ENCODE data around the gene PRPF19. TPM values are rescaled to one million over a fixed set of nuclear protein-coding genes. Genes with fewer than 3 reads are reported as not detected.

Gene PRPF19
- total RNA-seq, 1 donor from 2014 or later: 45.8 TPM

DNA sequence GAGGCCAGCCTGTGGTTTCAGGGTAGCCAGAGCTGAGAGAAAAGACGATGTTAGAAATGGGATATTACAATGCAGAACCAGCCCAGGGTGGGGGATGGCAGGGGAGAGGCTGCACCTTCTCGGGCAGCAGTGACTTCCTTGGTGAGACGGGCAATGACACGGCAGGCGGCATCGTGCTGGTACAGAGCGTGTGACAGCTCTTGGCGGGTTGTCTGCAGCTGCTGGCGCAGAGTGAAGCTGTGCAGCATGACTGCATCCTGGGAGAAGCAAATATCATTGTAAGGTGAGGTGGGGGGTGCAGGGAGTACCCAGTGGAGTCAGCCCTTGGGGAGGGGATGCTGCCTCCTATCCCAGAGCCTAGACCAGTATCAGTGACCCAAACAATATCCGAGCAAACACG is 3.8 kb downstream of the PRPF19 start:
- DNase-seq: no peak

DNA sequence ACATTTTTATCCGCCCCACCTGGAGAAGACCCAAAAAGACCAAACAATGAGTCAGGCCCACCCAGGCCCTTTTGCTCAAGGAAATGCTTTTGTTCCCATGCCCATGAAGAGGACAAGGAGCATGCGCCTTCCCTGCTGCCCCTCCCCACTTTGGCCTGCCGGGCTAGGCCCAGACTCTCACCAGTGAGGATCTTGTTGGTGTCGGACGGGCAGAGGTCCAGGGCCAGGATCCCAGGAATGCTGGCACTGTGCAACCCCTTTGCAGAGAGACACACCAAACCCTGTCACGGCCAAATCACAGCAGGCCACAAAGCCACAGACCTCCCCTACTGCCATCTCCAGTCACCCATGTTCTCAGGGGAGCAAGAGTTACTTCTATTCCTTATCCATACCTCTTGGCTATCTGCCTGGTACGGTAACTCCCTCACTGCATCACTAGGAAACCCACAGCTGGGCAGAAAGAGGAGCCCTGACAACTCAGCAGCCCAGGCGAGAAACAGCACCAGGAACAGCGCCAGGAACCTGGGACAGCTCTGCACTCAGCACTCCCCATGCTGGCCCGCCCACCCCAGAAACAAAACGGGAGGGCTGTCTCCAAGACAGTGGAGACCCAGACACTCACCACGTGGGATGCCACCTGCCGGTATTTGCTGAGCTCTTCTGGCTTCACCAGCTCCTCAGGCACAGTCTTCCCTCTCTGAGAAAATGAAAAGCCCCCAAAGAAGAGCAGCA is 5.5 kb downstream of the PRPF19 start:
- no peak for DNase-seq

DNA sequence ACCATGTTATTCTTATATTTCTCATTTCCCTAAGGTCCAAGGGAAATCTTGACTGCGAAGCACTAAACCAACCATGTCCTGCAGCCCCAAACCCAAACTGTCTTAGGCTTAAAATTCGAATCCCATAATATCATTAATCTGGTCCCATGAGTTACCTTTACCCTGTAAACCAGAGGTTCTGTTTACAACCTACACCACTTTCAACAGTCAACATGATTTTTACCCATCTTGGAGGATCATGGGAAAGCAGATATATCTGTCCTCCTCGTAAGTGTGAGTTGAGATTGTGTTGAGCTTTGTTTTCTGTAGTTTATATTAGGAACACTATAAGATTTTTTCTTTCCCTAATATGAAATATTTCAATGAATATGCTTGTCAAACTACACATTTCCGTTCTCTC is 6.4 kb downstream of the PRPF19 start:
- DNase-seq: no peak

DNA sequence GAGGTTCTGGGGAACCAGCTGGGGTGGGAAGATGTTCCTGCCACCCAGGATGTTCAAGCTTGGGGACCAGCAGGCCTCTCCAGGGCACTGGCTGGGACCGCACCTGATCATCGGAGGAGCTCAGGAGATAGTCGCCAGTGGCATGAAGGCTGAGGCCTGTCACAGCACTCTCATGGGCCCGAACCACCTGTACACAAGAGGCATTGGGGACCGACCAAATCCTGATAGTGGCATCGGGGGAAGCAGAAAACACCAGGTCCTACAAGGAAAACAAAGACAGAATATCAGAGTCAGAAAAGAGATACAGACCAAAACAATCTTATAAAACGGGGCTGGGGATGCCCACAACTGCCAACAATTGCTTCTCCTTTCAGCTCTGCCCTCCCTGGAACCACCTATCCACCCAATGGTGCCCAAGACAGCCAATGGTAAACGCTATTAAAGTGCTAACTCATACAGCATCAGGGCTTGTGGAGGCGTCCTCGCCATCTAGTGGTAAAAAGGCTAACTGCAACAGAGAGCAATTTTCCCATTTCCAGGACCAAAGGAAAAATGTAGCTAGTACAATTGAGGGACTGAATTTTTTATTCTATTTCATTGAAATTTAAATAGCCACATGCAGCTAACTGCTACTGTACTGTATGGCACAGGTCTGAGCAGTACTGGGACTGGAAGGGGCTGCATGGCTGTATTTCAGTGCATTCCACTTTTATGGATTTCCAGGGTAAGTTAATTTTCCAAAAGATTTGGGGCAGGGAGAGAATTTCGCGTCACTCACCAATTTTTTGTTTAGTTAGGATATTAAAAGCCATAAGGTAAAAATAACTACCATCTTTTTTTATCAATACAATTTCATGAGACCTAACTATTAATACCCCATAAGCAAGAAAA is 7.1 kb downstream of the PRPF19 start:
- peak; percentile 89 for DNase-seq

DNA sequence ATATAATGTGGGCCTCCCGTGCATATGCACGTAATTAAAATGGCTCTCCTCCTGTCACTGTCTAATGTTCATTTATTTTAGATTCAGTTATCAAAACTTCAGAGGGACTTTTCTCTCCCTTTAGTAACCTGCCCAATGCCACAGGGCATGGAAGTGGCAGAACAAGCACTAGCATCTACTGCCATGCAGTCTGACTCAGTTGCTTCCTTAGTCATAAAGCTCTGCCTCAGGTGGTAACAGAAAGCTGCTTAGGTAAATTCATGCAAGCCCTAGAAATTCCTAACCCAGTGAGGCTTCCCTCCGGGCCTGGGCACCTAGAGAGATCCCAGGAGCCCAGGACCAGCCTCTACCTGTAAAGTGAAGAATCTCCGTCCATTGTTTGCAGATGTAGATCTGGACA is 8.9 kb downstream of the PRPF19 start:
- DNase-seq: no peak

DNA sequence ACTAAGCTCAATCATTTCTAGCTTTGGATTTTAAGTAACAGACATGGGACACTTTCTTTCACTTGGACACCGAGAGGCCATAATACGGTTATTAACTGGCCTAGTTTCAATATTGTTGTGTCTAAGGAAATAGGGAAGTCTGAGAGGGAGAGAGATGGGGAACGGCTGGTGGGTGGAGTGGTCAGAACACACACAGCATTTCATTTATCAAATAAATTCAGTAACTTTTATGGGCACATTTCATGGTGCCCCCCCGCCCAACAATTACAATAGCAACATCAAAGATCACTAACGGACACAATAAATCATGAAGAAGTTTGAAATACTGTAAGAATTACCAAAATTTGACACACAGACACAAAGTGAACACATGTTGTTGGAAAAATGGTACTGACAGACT is 10.7 kb downstream of the PRPF19 start:
- DNase-seq: no peak

DNA sequence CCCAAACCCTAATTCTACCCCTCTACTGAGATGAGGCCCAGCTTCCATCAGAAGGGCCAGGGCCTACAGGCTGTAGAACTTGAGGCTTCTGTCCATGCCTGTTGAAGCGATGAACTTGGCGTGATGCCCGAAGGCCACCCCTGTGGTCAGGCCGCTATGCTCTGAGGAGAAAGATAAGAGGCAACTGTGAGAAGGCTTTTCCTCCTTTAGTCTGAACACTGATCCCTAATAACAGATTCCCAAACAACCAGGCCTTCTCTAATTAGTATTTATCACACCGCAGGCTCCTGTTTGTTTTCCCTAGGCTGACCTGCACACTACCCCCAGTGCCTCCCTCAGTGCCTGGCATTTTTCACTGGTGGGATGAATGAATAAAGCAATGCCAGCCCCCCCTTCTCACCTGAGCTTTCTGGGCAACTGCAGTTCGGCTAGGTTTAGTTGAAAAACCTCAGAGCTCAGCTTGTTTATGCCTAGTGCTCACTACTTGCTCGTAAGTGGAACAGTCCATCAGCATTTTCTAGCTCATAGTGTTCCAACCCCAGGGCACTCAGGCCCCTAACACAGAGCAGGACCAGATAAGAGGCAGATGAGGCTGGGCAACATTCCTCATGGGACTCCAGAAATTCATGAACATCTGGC is 15.2 kb downstream of the PRPF19 start:
- peak; percentile 69 for DNase-seq

DNA sequence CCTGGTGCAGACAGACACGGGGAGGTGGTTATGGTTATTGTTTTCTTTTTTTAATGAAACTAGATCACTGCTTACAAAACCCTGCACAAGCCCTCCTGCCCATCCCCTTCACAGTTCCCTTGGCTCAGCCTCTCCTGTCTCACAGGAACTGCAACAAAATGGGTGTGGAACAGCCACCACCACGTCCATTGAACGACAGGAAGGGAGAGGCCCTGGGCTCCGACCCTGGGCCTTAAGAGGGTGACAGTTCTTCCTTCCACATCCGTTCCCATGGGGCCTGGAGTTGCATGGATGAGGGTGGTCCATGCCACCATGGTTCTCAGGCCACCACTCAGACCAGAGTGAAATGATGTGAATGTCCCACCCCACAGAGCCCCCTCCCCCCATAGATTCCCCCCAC is 15.7 kb downstream of the PRPF19 start:
- DNase-seq: no peak

DNA sequence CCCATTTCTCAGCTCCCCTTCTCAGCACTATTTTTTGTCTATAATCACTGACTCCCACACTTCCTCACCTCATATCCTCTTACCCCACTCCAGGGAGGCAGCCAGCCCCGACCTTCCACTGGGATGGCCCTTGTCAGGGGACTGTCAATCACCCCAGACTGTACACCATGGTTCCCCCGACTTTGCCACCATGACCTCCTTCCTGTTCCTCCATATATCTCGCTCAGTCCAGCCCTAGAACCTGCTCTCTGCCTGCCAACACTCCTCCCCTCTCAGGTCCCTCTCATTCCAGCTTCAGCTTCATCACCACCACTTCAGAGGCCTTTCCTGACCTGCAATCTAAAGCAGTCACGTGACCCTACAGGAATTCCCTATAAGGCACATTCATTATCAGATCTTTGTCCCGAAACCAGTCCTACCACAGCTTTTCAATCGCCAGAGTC is 16.5 kb downstream of the PRPF19 start:
- DNase-seq: no peak

DNA sequence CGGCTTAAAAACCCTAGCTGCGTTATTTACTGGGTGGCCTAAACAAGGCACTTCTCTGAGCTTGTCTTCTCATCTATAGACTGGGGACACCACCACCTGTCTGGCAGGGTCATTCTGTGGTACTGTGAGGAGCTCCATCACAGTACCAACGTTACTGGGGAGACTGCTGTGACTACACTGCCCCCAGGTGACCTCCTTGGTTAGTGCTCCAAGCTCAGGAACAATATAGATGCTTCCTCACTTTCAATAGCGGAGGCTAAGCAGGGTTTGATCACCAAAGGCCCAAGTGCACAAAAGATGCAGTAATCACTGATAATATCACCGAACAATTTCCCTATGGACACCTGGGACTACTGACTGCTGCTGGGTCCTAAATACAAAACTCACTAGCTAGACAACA is 18.8 kb downstream of the PRPF19 start:
- peak; percentile 85 for DNase-seq

DNA sequence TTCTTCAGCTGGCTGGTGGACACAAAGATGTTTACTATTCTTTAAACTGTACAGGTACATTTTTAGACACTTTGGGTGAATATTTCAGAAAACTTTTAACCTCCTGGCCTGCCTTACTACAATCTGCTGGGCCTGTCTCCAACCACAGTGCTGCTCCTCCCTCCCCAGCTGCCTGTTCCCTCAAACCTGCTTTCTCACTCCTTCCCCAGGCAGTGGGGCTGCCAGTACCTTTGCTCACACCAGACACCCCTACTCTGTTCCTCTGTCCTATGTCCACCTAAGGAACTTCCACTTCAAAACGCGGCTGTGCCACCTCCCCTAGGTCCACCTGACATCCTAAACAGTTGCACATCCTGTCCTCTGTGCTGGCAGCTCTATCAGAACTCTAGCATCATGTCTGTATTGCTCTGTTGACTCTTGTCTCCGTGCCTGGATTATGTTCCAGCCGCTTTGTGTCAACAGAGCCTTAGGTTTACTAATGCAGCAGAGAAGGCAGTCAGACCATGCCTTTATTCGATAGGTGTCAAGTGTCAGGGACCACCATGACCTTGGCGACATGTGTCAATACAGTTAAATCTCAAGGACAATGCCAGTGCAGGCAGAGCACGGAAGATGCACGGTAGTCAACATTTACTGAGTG is 25.6 kb downstream of the PRPF19 start:
- no peak for DNase-seq

DNA sequence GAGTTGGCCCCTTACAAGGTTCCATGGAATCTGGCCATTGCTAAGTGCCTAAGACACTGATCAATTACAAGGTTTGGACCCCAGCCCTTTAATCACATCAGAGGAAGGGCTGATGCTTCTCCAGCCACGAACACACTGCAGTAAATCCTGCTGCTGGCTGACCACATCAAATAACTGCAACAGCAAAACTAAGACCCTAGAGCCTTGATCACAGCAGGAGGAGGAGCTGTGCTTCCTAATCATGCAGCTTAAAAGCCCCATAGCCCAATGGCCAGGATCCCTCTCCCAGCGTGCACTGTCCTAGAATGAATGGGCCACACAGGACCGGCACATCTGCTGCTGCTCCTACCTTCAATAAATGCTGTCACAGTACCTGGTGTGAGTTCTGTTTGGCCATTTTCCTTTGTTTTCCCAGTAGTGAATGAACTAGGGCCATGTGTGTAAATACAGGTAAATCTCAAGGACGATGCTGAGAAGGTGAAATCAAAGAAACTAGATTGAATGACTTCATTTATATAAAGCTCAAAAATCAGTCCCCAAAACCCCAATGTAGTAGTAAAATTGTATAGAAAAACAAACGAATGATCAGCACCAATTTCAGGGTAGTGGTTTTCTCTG is 26.3 kb downstream of the PRPF19 start:
- no peak for DNase-seq

DNA sequence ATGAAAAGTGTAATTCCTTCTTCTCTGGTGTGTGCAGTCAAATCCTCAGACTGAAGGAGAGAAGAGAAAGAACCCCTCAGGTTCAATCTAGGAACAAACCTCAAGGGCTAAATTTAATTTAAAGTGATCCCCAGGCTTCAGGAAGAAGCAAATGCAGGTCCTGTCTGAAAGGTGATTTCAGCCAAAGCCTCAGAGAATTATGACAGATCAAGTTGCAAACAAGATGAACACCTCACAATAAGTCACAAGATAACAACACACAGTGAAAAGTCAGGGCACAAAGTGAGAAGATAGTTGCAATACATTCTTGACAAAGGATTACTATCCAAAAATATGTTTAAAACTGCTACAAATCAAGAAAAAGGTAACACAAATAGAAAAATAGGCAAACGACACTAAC is 27.3 kb downstream of the PRPF19 start:
- no peak for DNase-seq

DNA sequence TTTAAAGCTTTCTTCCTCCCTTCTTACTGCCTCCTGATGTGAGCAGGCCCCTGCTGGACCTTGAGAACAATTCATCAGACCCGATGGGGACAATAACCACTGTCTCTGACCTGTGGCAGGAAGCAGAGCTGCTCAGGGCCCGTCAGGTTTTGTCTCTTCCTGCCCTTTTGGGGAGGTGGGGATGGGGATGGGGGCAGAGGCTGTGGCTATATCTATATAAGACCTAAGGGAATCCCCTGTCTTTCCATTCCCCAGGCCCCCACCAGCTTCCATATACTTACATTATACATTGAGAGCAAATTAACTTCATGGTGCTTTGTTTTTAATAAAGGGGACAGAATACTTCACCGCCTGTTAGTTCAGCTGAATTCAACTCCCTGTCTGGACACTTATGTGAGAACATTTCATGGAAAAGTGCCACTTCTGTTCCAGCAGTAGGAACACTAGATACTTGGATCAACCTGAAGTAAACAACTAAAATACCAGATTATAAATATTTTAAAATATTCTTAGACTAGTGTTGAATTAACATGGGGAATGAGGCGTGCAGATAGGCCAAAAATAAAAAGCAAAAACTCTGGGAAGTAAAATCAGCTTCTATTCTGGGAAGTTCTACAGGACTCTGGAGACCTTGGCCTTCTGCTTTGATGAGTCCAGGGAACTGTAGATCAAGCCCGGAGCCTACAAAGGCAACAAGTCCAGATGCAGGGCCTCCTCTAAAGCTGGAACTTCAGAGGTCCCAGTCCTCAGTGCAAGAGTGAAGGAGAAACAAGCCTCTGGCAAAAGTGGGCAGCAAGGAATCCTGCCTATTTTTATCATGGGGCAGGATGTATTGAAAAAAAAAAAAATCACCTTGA is 27.9 kb downstream of the PRPF19 start:
- no peak for DNase-seq

DNA sequence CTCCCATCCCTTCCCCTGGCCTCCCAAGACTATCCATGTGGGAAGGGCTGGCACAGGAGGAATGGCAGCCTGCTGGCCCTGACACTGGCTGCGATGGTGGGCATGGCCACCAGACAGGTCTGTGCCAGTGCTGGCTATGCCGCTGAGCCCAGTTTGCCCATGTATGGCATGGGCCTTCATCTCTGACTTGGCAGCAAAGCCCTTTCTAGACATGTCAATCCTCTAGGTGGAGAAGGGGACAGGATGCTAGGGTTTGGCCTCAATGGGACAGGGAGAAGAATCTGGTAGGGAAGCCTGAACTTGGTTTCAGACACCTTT is 30.3 kb downstream of the PRPF19 start:
- no peak for DNase-seq

DNA sequence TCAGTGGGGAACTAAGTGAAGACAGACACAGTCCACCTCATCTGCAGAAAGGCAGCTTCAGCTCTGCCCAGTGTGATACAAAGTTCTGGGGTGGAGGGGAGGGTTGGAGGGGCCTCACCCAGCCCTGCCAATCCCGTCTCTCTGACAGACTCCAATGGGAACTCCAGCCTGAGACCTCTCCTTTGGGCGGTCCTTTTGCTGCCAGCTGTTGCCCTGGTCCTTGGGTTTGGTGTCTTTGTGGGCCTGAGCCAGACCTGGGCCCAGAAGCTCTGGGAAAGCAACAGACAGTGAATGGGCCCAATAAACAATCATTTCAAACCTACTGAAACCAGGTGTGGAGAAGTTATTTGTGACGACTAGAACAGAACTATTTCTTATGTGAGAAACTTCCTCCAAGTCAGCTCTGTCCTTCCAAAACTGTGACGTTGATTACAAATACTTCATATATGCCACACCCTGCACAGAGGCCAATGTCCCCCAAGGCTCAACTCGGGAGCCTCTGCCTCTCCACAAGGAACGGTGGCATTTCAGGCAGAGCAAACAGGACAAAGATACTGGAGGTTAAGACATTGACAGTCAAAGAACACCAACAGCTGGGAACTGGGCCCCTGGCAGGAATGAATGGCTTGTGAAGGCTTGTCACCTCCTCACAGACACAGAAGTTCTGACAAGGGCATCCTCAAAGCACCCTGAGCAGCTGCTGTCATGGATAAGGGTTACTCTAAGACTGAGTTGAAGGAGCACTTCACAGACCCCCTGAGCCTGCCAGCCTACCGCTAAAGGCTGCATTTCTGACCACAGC is 30.8 kb downstream of the PRPF19 start:
- DNase-seq: no peak

DNA sequence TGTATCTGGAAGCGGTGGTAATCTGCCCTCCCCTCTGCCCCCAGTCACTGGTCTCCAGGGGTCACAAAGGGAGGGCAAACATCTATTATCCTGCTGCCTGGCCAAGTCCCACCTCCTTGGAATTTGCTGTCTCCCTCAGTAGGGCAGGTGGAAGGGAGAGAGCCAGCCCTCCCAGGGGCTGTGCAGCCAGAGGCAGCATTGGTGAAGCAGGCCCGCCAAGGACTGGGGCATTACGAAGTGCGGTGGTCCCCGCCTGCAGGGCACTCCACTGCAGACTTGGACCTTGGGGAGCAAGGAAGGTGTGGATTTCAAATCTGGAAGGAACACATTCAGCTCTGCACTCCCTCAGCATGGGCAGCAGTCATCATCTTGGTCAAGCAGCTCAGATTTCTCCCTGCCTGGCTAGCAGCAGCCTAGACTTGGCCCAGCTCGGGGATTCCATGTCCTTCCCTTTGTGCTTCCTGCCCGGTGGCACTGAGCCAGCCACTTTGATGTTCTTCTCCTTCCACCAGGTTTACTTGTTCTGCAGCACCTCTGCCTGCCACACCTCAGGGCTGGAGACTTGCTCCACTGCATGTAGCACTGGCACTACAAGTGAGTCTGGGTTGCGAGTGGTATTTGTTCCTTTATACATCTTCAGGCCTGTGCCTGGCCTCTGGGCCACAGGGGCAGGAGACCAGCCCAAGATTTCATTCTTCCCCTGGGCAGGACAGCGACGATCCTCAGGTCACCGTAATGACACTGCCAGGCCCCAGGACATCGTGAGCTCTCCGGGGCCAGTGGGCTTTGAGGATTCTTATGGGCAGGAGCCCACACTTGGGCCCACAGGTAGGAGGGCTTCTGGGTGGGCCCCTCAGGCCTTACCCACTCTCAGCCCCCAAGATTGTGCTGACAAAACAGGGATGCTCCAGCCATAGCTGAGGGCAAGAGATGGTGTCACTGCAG is 31.7 kb downstream of the PRPF19 start:
- no peak for DNase-seq

DNA sequence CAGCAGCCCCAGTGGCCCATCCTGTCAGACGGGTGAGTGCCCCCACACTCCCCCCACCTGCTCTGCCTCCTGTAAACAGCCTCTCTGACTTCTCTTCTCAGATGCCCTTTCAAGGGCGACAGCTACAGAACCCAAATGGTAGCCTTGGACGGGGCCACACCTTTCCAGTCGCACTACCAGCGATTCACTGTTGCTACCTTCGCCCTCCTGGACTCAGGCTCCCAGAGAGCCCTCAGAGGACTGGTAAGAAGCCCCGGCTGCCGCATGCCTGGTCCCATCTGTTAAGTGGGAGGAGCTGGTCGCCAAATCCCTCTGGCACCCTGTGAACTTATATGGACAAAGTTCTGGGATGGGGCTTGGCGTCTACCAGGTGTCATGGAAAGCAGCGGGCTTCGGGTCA is 32.9 kb downstream of the PRPF19 start:
- DNase-seq: no peak

DNA sequence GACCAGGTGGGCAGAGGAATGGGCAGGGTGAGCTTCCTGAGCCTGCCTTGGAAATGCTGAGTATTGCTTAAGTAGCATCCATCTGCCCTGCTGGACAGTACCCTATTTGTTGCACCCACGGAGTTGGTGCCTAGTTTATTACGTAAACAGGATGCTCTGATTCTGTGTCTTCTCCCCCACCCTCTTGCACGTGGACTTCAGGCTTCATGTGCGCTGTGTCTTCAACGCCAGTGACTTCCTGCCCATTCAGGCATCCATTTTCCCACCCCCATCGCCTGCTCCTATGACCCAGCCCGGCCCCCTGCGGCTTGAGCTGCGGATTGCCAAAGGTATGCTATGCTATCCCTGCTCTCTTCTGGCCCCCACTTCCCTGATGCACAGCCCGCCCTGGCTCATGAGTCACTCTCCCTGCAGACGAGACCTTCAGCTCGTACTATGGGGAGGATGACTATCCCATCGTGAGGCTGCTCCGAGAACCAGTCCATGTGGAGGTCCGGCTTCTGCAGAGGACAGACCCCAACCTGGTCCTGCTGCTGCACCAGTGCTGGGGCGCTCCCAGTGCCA is 33.3 kb downstream of the PRPF19 start:
- peak; percentile 52 for DNase-seq
